GM19099 (cell line): ENCODE results near the gene GFPT1.

Experiments used
- POLR2A ChIP-seq: IDR thresholded peaks from 3 replicates; pipeline ENCODE4 v1.6.1; 2011; ENCODE audit warnings: low read depth; ENCODE audit not compliant: insufficient read length; ENCODE audit errors: extremely low read depth

GFPT1 gene

GRCh38 chr2:69386789-69387734, at the start of gene GFPT1:
Gene GFPT1 (minus strand): TSS chr2:69387227. CDS start chr2:69387071, 156 bp downstream.
- peak; percentile 90 for TF ChIP-seq POLR2A

- TF ChIP-seq POLR2A, result no peak
These were observed 49.5 kb upstream of the GFPT1 start for GRCh38 chr2:69436596-69436937.

- no peak for TF ChIP-seq POLR2A
These were observed 47.7 kb upstream of the GFPT1 start for GRCh38 chr2:69434753-69435152.

- TF ChIP-seq POLR2A, result no peak
These were observed 42.6 kb upstream of the GFPT1 start for GRCh38 chr2:69429491-69430183.

- TF ChIP-seq POLR2A, result no peak
These were observed 42.0 kb upstream of the GFPT1 start for GRCh38 chr2:69428981-69429380.

- no peak for TF ChIP-seq POLR2A
These were observed 37.4 kb upstream of the GFPT1 start for GRCh38 chr2:69424419-69424818.

- no peak for TF ChIP-seq POLR2A
These were observed 35.2 kb upstream of the GFPT1 start for GRCh38 chr2:69422198-69422597.

GRCh38 chr2:69416147-69416546, 29.1 kb upstream of the GFPT1 start:
- TF ChIP-seq POLR2A, result no peak

GRCh38 chr2:69411120-69411519, 24.1 kb upstream of the GFPT1 start:
- TF ChIP-seq POLR2A, result no peak

GRCh38 chr2:69405306-69405705, 18.3 kb upstream of the GFPT1 start:
- no peak for TF ChIP-seq POLR2A

- no peak for TF ChIP-seq POLR2A
These were observed 13.1 kb upstream of the GFPT1 start for GRCh38 chr2:69400121-69400520.

GRCh38 chr2:69397234-69397633, 10.2 kb upstream of the GFPT1 start:
- no peak for TF ChIP-seq POLR2A

- no peak for TF ChIP-seq POLR2A
These were observed 8.8 kb upstream of the GFPT1 start for GRCh38 chr2:69395866-69396265.

GRCh38 chr2:69393963-69394362, 6.9 kb upstream of the GFPT1 start:
- no peak for TF ChIP-seq POLR2A

GRCh38 chr2:69390471-69390870, 3.4 kb upstream of the GFPT1 start:
- TF ChIP-seq POLR2A, result no peak

GRCh38 chr2:69390001-69390400, 3.0 kb upstream of the GFPT1 start:
- no peak for TF ChIP-seq POLR2A

GRCh38 chr2:69389271-69389670, 2.2 kb upstream of the GFPT1 start:
- TF ChIP-seq POLR2A, result no peak
